Measurements from ENCODE around the gene CSAD. TPM values are rescaled to one million over a fixed set of nuclear protein-coding genes. Genes with fewer than 3 reads are reported as not detected.

CSAD gene
- total RNA-seq, 1 experiment from 2014 or later = 33.1 TPM

DNA sequence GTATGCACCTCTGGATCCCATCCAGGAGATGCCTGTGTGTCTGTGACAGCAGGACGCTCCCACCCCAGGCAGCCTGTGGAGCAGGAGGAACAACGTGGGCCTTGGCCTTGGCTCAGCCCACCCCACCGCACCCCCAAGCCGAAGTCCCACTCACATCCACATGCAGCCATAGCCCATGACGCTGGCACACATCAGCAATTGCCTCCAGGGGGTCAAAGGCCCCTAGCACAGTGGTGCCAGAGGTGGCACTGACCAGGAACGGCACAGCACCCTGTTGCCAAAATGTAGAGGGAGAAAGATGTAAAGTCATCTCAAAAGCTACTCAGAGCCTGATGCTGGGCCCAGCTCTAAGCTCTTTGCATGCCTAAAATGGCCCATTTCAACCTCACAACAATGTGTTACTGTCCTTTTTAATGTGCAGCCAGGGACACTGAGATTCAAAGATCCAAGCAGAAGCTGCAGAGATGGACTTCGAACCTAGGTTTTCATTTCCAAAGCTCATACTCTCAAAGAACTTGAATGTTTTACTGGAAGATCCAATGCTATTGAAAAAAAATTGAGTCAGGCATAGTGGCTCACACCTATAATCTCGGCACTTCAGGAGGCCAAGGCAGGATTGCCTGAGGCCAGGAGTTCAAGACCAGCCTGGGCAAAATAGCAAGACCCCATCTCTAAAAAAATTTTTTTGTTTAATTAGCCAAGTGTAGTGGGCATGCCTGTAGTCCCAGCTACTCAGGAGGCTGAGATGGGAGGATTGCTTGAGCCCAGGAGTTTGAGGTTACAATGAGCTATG, 19.4 kb downstream of the CSAD start:
- Histone ChIP-seq H3F3A (ENCODE audit: insufficient read depth, low read depth) (no peaks in the 10 kb centered on the region; the same call in 1 of the 2 replicates), H3K79me2 (ENCODE audit: low read depth) (no peaks in the 10 kb centered on the region), H3K27ac (no peak overlapping the region), H3K9me2 (ENCODE audit: insufficient read depth) (no peaks in the 10 kb centered on the region; the same call in 1 of the 2 replicates), H3K9me3 (ENCODE audit: insufficient read depth, low read depth) (no peaks in the 10 kb centered on the region), H3K36me3 (ENCODE audit: low read depth) (no peaks in the 10 kb centered on the region), H2AFZ (no peak overlapping the region), H3K4me3 (no peak overlapping the region), H3K4me1 (replicated peaks; ENCODE audit: insufficient read depth) (no peaks in the 10 kb centered on the region; the same call in 1 of the 2 replicates), H3K4me2 (no peak overlapping the region), H4K20me1 (ENCODE audit: insufficient read depth) (no peaks in the 10 kb centered on the region), H3K27me3 (ENCODE audit: insufficient read depth, low read depth) (no peaks in the 10 kb centered on the region)
- TF ChIP-seq EZH2 (IDR thresholded peaks at IDR 0.05; ENCODE audit: low read depth) = no peak
- TF ChIP-seq, protein P1, sequence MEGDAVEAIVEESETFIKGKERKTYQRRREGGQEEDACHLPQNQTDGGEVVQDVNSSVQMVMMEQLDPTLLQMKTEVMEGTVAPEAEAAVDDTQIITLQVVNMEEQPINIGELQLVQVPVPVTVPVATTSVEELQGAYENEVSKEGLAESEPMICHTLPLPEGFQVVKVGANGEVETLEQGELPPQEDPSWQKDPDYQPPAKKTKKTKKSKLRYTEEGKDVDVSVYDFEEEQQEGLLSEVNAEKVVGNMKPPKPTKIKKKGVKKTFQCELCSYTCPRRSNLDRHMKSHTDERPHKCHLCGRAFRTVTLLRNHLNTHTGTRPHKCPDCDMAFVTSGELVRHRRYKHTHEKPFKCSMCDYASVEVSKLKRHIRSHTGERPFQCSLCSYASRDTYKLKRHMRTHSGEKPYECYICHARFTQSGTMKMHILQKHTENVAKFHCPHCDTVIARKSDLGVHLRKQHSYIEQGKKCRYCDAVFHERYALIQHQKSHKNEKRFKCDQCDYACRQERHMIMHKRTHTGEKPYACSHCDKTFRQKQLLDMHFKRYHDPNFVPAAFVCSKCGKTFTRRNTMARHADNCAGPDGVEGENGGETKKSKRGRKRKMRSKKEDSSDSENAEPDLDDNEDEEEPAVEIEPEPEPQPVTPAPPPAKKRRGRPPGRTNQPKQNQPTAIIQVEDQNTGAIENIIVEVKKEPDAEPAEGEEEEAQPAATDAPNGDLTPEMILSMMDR (conservative IDR thresholded peaks at IDR 0.05) = no peak
- DNase-seq = no peak
- ChIA-PET CTCF (interaction anchor here (0.6 to 1.0 kb wide), 4 partner anchors 57 to 260 kb away, joined by 3 to 6 read pairs (median 3); no protein-coding TSS in a partner anchor), POLR2A (ENCODE audit: unreplicated experiment) (interaction anchor here (0.6 kb wide), 1 partner anchor 96 kb away, joined by 3 read pairs; no protein-coding TSS in a partner anchor)
- intact Hi-C loops (cut with micrococcal nuclease; ENCODE audit: unreplicated experiment) = no loop called here
- no TSS peak for BruUV-seq (replicated peaks)

DNA sequence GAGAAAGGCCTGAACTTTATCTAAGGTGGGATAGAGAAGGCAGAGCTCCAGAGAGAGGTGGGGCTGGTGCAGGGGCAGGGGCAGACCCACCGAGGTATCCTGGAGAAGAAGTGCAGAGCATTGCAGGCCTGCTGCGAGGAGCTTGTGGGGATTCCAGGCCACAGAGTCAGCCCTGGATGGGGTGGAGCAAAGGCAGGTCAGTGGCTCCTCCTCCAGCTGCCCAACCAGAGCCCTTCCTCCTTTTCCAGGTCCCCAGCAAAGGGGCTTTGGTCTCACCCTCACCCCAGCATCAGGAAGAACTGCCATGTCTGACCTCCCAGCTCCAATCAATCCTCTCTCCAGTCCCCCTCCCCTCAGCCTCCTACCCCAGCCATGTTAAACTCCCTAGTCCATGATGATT, 20.1 kb downstream of the CSAD start:
- H3K9me2 ChIP-seq (ENCODE audit: insufficient read depth) = no peaks in the 10 kb centered on the region; the same call in 1 of the 2 replicates
- H3F3A ChIP-seq (ENCODE audit: insufficient read depth, low read depth) = no peaks in the 10 kb centered on the region; the same call in 1 of the 2 replicates
- H3K4me1 ChIP-seq (replicated peaks; ENCODE audit: insufficient read depth) = no peaks in the 10 kb centered on the region; the same call in 1 of the 2 replicates
- no peak overlapping the region for H3K27ac ChIP-seq
- no peak overlapping the region for H3K4me3 ChIP-seq
- H4K20me1 ChIP-seq (ENCODE audit: insufficient read depth) = no peaks in the 10 kb centered on the region
- H2AFZ ChIP-seq = no peak overlapping the region
- ChIA-PET CTCF (interaction anchor here (0.5 to 1.0 kb wide), 5 partner anchors 12 to 261 kb away, joined by 3 to 4 read pairs (median 3); partner anchors contain the start of gene AAAS), POLR2A (ENCODE audit: unreplicated experiment) (interaction anchor here (0.6 kb wide), 1 partner anchor 95 kb away, joined by 3 read pairs; no protein-coding TSS in a partner anchor)
- no peaks in the 10 kb centered on the region for H3K36me3 ChIP-seq (ENCODE audit: low read depth)
- H3K27me3 ChIP-seq (ENCODE audit: insufficient read depth, low read depth) = no peaks in the 10 kb centered on the region
- intact Hi-C loops (cut with micrococcal nuclease; ENCODE audit: unreplicated experiment) = no loop called here
- no peak for TF ChIP-seq EZH2 (IDR thresholded peaks at IDR 0.05; ENCODE audit: low read depth)
- TF ChIP-seq, protein P1 (conservative IDR thresholded peaks at IDR 0.05) = no peak
- DNase-seq = no peak
- H3K4me2 ChIP-seq = no peak overlapping the region
- no peaks in the 10 kb centered on the region for H3K9me3 ChIP-seq (ENCODE audit: insufficient read depth, low read depth)
- no peaks in the 10 kb centered on the region for H3K79me2 ChIP-seq (ENCODE audit: low read depth)
- BruUV-seq (replicated peaks) = no TSS peak

GRCh38 chr12:53160000-53160399, 20.7 kb downstream of the CSAD start:
- intact Hi-C loops (cut with micrococcal nuclease; ENCODE audit: unreplicated experiment) = loop anchor here (1.0 to 2.0 kb wide), 2 partner anchors 53 to 127 kb away; no protein-coding TSS in a partner anchor
- DNase-seq = no peak
- no TSS peak for BruUV-seq (replicated peaks)
- no peak for TF ChIP-seq EZH2 (IDR thresholded peaks at IDR 0.05; ENCODE audit: low read depth)
- Histone ChIP-seq H4K20me1 (ENCODE audit: insufficient read depth) (no peaks in the 10 kb centered on the region), H3K27ac (no peak overlapping the region), H3K9me3 (ENCODE audit: insufficient read depth, low read depth) (no peaks in the 10 kb centered on the region), H3K4me1 (replicated peaks; ENCODE audit: insufficient read depth) (no peaks in the 10 kb centered on the region; the same call in 1 of the 2 replicates), H3K9me2 (ENCODE audit: insufficient read depth) (no peaks in the 10 kb centered on the region; the same call in 1 of the 2 replicates), H3K27me3 (ENCODE audit: insufficient read depth, low read depth) (no peaks in the 10 kb centered on the region), H3K4me2 (no peak overlapping the region), H3K4me3 (no peak overlapping the region), H3K36me3 (ENCODE audit: low read depth) (no peaks in the 10 kb centered on the region), H3K79me2 (ENCODE audit: low read depth) (no peaks in the 10 kb centered on the region), H2AFZ (0 out of 2 replicates have a peak overlapping the region, but pooled peaks have one; percentile 15), H3F3A (ENCODE audit: insufficient read depth, low read depth) (no peaks in the 10 kb centered on the region; the same call in 1 of the 2 replicates)
- CTCF ChIA-PET = interaction anchor here (0.5 to 1.0 kb wide), 4 partner anchors 11 to 162 kb away, joined by 3 to 4 read pairs (median 4); partner anchors contain the start of gene AAAS
- POLR2A ChIA-PET (ENCODE audit: unreplicated experiment) = interaction anchor here (0.7 kb wide), 1 partner anchor 25 kb away, joined by 4 read pairs; no protein-coding TSS in a partner anchor
